ENCODE data around the gene ESRRA. TPM values are rescaled to one million over a fixed set of nuclear protein-coding genes. Genes with fewer than 3 reads are reported as not detected.

Gene ESRRA
- total and polyA plus RNA-seq, 10 of the 15 experiments (the other 5 are each of a cell fraction or from before 2014, with no cell fraction given) = 0.32 to 48.9 (median 12.6) TPM

DNA sequence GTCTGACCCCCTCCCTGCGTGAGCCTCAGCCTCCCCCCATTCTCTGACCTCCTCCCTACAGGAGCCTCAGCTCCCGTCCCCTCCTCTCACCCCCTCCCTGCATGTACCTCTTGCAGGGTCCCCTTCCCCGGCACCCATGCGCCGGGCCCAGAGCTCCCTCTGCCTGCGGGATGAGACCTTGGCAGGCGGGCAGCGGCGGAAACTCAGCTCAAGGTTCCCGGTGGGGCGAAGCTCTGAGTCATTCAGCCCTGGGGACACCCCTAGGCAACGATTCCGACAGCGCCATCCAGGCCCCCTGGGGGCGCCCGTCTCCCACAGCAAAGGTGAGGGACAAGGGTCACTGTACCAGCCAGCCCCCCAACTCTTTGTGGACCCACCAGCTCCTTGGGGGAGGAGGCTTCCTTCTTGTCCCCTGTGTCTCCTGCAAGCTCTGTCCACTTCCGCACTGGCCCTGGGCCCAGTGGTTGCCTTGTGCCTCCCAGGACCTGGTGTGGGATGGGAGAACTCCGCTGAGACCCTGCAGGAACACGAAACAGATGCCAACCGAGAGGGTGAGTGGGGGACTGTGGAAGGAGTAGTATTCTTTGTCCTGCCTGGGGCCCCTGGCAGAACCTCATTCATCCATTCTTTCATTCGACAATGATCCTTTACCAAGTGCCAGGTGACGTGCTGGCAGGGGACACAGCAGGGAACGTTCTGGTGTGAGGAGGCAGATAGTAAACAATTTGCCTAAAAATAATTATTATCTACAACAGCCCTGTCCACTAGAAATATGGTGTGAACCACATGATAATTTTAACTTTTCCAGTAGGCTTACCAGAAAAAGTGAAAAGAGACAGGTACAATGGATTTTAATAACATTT lies 50.0 kb downstream of the ESRRA start (continued):
- 0 out of 2 replicates have a peak, but pooled peaks have one; percentile 40 for TF ChIP-seq RELB (IDR thresholded peaks at IDR 0.05; ENCODE audit: low read depth)

GRCh38 chr11:64356498-64357411 lies 51.4 kb downstream of the ESRRA start:
- ChIA-PET RAD21 (ENCODE audit: unreplicated experiment) (interaction anchor here (0.5 to 9.7 kb wide), 6 partner anchors 21 to 346 kb away, joined by 3 to 176 read pairs (median 12); partner anchors contain the start of genes ESRRA, PRDX5 and TRMT112), POLR2A (interaction anchor here (0.6 to 2.6 kb wide), 6 partner anchors 29 to 444 kb away, joined by 3 to 23 read pairs (median 6); partner anchors contain the start of genes ESRRA, PRDX5 and TRMT112), CTCF (interaction anchor here (0.6 to 7.3 kb wide), 14 partner anchors 14 to 298 kb away, joined by 3 to 143 read pairs (median 8); partner anchors contain the start of genes CATSPERZ, CCDC88B, ESRRA and FERMT3), SMC1A (ENCODE audit: uncharacterized antibody, unreplicated experiment) (interaction anchor here (0.9 to 2.2 kb wide), 5 partner anchors 19 to 290 kb away, joined by 3 to 37 read pairs (median 4); partner anchors contain the start of genes PRDX5 and TRMT112)
- no peaks in the 10 kb centered on the region for H3K27me3 ChIP-seq (replicated peaks in 1 of 2; ENCODE audit: control insufficient read depth in 2 of 2, insufficient read depth in 2 of 2, low read length in 1 of 2)
- DNase-seq (ENCODE audit: low read depth, low spot score) (no peak), ATAC-seq (no peak), FAIRE-seq (no peak)
- TF ChIP-seq RAD21 (IDR thresholded peaks at IDR 0.05; ENCODE audit: insufficient read depth, low read depth, low read length) (peak; percentile 47), CTCF (IDR thresholded peaks at IDR 0.05 in 2 of 3, conservative IDR thresholded peaks at IDR 0.05 in 1 of 3; ENCODE audit: control insufficient read depth in 2 of 3, extremely low read depth in 1 of 3, insufficient read depth in 1 of 3, low read depth in 3 of 3, low read length in 3 of 3) (peak in 2 of 3 experiments; percentile 37 to 51; a peak in 5 of 6 replicates), WRNIP1 (IDR thresholded peaks at IDR 0.05; ENCODE audit: borderline replicate concordance, low read depth, low read length) (no peak), ZNF622 (IDR thresholded peaks at IDR 0.05) (no peak)
- H3K4me2 ChIP-seq (ENCODE audit: control insufficient read depth, insufficient read depth) = no peak overlapping the region
- no peak overlapping the region for H3K27ac ChIP-seq (ENCODE audit: control insufficient read depth, insufficient read depth)
- no peaks in the 10 kb centered on the region for H3K9me3 ChIP-seq (replicated peaks; ENCODE audit: control insufficient read depth, insufficient read depth, low read length)
- intact Hi-C loops (cut with micrococcal nuclease; ENCODE audit: unreplicated experiment) = loop anchor here (5.0 kb wide), 2 partner anchors 39 to 91 kb away; partner anchors contain the start of genes PRDX5 and TRMT112
- peaks cover 30% of the 10 kb centered on the region for H3K4me1 ChIP-seq (ENCODE audit: control insufficient read depth, insufficient read depth, low read length)
- in situ Hi-C loops (cut with MboI) = no loop called here
- WGBS (ENCODE audit: insufficient coverage, insufficient replicate concordance, low lambda C conversion rate, missing lambda C conversion rate) = 85% methylated on average over 25 of the region's 25 CpGs
- peaks cover 0 to 7% of the 10 kb centered on the region in 2 experiments; a peak in 2 of 4 replicates for H3K36me3 ChIP-seq (ENCODE audit: control insufficient read depth in 2 of 2, insufficient read depth in 2 of 2, low read length in 1 of 2)
- peaks cover 21% of the 10 kb centered on the region for H3K79me2 ChIP-seq (ENCODE audit: control insufficient read depth, insufficient read depth, low read length)
- no peak overlapping the region for H3K9ac ChIP-seq (ENCODE audit: control insufficient read depth, insufficient read depth, low read length)
- H3K4me3 ChIP-seq = no peak overlapping the region
- no peak overlapping the region for H2AFZ ChIP-seq (ENCODE audit: control insufficient read depth, low read depth, low read length)
- H4K20me1 ChIP-seq (ENCODE audit: control insufficient read depth, insufficient read depth) = no peaks in the 10 kb centered on the region
- BruUV-seq (replicated peaks) = TSS peak; percentile 75
